Mammary epithelial cell (primary cell): ENCODE measurements around the gene GABRG3.

ENCODE experiments used
- EZH2 ChIP-seq: IDR thresholded peaks from 2 replicates; pipeline ENCODE4 v1.6.1; 2012; ENCODE audit warnings: low read length, inconsistent platforms, borderline replicate concordance
- TF ChIP-seq, protein P1 (sequence below), 2 donors: IDR thresholded peaks in 1 of 2; conservative IDR thresholded peaks in 1 of 2; 2 replicates each; pipeline ENCODE4 v1.5.1; 2011 to 2012; ENCODE audit warnings: inconsistent platforms in 2 of 2, low read length in 2 of 2, mild to moderate bottlenecking in 2 of 2, control low read depth in 1 of 2, low read depth in 1 of 2; ENCODE audit not compliant: insufficient read depth in 1 of 2; ENCODE audit errors: extremely low read depth in 1 of 2

DNA sequence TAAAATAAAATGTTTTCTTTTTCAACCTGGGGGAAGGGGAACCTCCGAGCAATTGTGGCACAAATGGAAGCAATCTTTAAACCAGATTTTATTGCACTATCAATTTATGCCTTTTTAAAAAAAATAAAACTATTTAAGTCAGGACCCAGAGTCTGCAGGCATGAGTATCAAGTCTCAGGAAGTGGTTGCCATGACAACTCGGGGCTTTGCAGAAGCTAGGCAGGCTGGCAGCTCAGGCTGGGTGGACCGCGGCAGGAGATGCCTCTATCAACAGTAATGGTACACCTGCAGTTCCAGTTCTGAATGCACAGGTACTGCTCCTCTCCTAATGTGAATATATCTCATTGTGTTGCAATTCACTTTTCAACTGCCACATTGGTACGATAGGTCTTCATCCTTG is 447.7 kb downstream of the GABRG3 start:
- no peak for TF ChIP-seq EZH2
- TF ChIP-seq, protein P1, sequence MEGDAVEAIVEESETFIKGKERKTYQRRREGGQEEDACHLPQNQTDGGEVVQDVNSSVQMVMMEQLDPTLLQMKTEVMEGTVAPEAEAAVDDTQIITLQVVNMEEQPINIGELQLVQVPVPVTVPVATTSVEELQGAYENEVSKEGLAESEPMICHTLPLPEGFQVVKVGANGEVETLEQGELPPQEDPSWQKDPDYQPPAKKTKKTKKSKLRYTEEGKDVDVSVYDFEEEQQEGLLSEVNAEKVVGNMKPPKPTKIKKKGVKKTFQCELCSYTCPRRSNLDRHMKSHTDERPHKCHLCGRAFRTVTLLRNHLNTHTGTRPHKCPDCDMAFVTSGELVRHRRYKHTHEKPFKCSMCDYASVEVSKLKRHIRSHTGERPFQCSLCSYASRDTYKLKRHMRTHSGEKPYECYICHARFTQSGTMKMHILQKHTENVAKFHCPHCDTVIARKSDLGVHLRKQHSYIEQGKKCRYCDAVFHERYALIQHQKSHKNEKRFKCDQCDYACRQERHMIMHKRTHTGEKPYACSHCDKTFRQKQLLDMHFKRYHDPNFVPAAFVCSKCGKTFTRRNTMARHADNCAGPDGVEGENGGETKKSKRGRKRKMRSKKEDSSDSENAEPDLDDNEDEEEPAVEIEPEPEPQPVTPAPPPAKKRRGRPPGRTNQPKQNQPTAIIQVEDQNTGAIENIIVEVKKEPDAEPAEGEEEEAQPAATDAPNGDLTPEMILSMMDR (conservative IDR thresholded peaks at IDR 0.05 in 1 of 2, IDR thresholded peaks at IDR 0.05 in 1 of 2; ENCODE audit: extremely low read depth in 1 of 2, insufficient read depth in 1 of 2, low read depth in 1 of 2, low read length in 2 of 2), result no peak
